H9 (cell line): ENCODE measurements around the gene MGMT. TPM values are rescaled to one million over a fixed set of nuclear protein-coding genes. Genes with fewer than 3 reads are reported as not detected.
A peak's percentile ranks its signal among the peaks of the same experiment; 100 is the strongest.

Source experiments
- DNase-seq: peaks from one replicate; pipeline ENCODE4 v3.0.0-alpha.2; 2017
- H2AFZ ChIP-seq: one replicate; pipeline ENCODE4 v1.6.1; 2013; ENCODE audit warnings: mild to moderate bottlenecking, low read length, control low read depth, moderate library complexity
- H2AK5ac ChIP-seq: 2 replicates; pipeline ENCODE4 v1.6.1; 2013; ENCODE audit warnings: low read length, control low read depth, mixed read lengths; ENCODE audit not compliant: insufficient read length
- H2BK120ac ChIP-seq: one replicate; pipeline ENCODE4 v1.6.1; 2013; ENCODE audit warnings: low read depth, mild to moderate bottlenecking, low read length, control low read depth, inconsistent platforms; ENCODE audit not compliant: poor library complexity, severe bottlenecking
- H2BK12ac ChIP-seq: 2 replicates; pipeline ENCODE4 v1.6.1; 2013; ENCODE audit warnings: low read length, control low read depth, mixed read lengths, low read depth; ENCODE audit not compliant: insufficient read length
- H2BK15ac ChIP-seq: 2 replicates; pipeline ENCODE4 v1.6.1; 2013; ENCODE audit warnings: low read depth, low read length, control low read depth
- H2BK20ac ChIP-seq: one replicate; pipeline ENCODE4 v1.6.1; 2013; ENCODE audit warnings: low read depth, mild to moderate bottlenecking, low read length, control low read depth, inconsistent platforms; ENCODE audit not compliant: poor library complexity, severe bottlenecking
- H2BK5ac ChIP-seq: 2 replicates; pipeline ENCODE4 v1.6.1; 2013; ENCODE audit warnings: low read length, control low read depth, mixed read lengths; ENCODE audit not compliant: insufficient read length
- H3K14ac ChIP-seq: 2 replicates; pipeline ENCODE4 v1.6.1; 2013; ENCODE audit warnings: low read length, control low read depth; ENCODE audit not compliant: insufficient read depth
- H3K18ac ChIP-seq: 2 replicates; pipeline ENCODE4 v1.6.1; 2013; ENCODE audit warnings: low read depth, mild to moderate bottlenecking, mixed read lengths, low read length, control low read depth; ENCODE audit not compliant: insufficient read length
- H3K23ac ChIP-seq: 2 replicates; pipeline ENCODE4 v1.6.1; 2013; ENCODE audit warnings: low read length, control low read depth, mixed read lengths, low read depth; ENCODE audit not compliant: insufficient read length
- H3K23me2 ChIP-seq: 2 replicates; pipeline ENCODE4 v1.6.1; 2013; ENCODE audit warnings: low read depth, mild to moderate bottlenecking, mixed read lengths, low read length, control low read depth; ENCODE audit not compliant: insufficient read length, poor library complexity, severe bottlenecking
- H3K27ac ChIP-seq: 2 replicates; pipeline ENCODE4 v1.5.1; 2013; ENCODE audit warnings: low read length, control low read depth, mixed read lengths, low read depth; ENCODE audit not compliant: insufficient read length
- H3K27me3 ChIP-seq: 2 replicates; pipeline ENCODE4 v1.6.1; 2013; ENCODE audit warnings: low read length, control low read depth, inconsistent platforms; ENCODE audit not compliant: insufficient read depth
- H3K4ac ChIP-seq: 2 replicates; pipeline ENCODE4 v1.6.1; 2013; ENCODE audit warnings: low read depth, mild to moderate bottlenecking, control low read depth, inconsistent platforms, low read length, moderate library complexity
- H3K4me1 ChIP-seq: 2 replicates; pipeline ENCODE4 v1.6.1; 2013; ENCODE audit warnings: low read length, control low read depth, inconsistent platforms; ENCODE audit not compliant: insufficient read depth
- H3K4me2 ChIP-seq: 2 replicates; pipeline ENCODE4 v1.6.1; 2013; ENCODE audit warnings: low read length, control low read depth, mixed read lengths; ENCODE audit not compliant: insufficient read length, insufficient read depth
- H3K56ac ChIP-seq: 2 replicates; pipeline ENCODE4 v1.6.1; 2013; ENCODE audit warnings: low read depth, mild to moderate bottlenecking, mixed read lengths, low read length, control low read depth; ENCODE audit not compliant: insufficient read length
- H3K79me1 ChIP-seq: 2 replicates; pipeline ENCODE4 v1.6.1; 2013; ENCODE audit warnings: low read depth, mild to moderate bottlenecking, moderate library complexity, low read length, control low read depth, inconsistent platforms; ENCODE audit not compliant: insufficient read depth, poor library complexity, severe bottlenecking
- H3K79me2 ChIP-seq: 2 replicates; pipeline ENCODE4 v1.6.1; 2013; ENCODE audit warnings: low read length, control low read depth, inconsistent platforms; ENCODE audit not compliant: insufficient read depth
- H3K9ac ChIP-seq: 2 replicates; pipeline ENCODE4 v1.6.1; 2013; ENCODE audit warnings: low read length, control low read depth, mixed read lengths; ENCODE audit not compliant: insufficient read length; ENCODE audit errors: extremely low read depth
- H3K9me3 ChIP-seq: one replicate; pipeline ENCODE4 v1.6.1; 2013; ENCODE audit warnings: low read depth, low read length, inconsistent platforms; ENCODE audit not compliant: control insufficient read depth
- H3T11ph ChIP-seq: one replicate; pipeline ENCODE4 v1.6.1; 2013; ENCODE audit warnings: mild to moderate bottlenecking, low read length, control low read depth, inconsistent platforms
- H4K20me1 ChIP-seq: one replicate; pipeline ENCODE4 v1.6.1; 2013; ENCODE audit not compliant: control insufficient read depth, insufficient read length, insufficient read depth
- H4K5ac ChIP-seq: 2 replicates; pipeline ENCODE4 v1.6.1; 2013; ENCODE audit warnings: low read depth, mild to moderate bottlenecking, mixed read lengths, low read length, control low read depth; ENCODE audit not compliant: insufficient read length
- H4K8ac ChIP-seq: replicated peaks from 2 replicates; pipeline ENCODE4 v1.6.1; 2013; ENCODE audit warnings: low read length, control low read depth, mixed read lengths, low read depth; ENCODE audit not compliant: insufficient read length
- H4K91ac ChIP-seq: 2 replicates; pipeline ENCODE4 v1.6.1; 2013; ENCODE audit warnings: low read depth, mild to moderate bottlenecking, moderate library complexity, mixed read lengths, low read length, control low read depth; ENCODE audit not compliant: insufficient read length
- H3K27ac Mint-ChIP-seq, 3 experiments: 2 replicates in 2 of 3; 3 replicates in 1 of 3; pipeline ENCODE4 v1.8.0; 2020 to 2021; ENCODE audit warnings: mixed read lengths in 3 of 3, mild to moderate bottlenecking in 1 of 3, moderate library complexity in 1 of 3
- H3K27me3 Mint-ChIP-seq: 2 replicates; pipeline ENCODE4 v1.8.0; 2021; ENCODE audit warnings: low read depth, mild to moderate bottlenecking, moderate library complexity, mixed read lengths
- H3K36me3 Mint-ChIP-seq, 3 experiments: 2 replicates in 2 of 3; 3 replicates in 1 of 3; pipeline ENCODE4 v1.8.0; 2020 to 2021; ENCODE audit warnings: low read depth in 3 of 3, mixed read lengths in 3 of 3; ENCODE audit not compliant: insufficient read depth in 1 of 3
- H3K4me1 Mint-ChIP-seq, 2 experiments: 2 replicates each; pipeline ENCODE4 v1.8.0; 2020; ENCODE audit warnings: mixed read lengths in 2 of 2
- H3K4me3 Mint-ChIP-seq, 2 experiments: 2 replicates in 1 of 2; 3 replicates in 1 of 2; pipeline ENCODE4 v1.8.0; 2020 to 2021; ENCODE audit warnings: mild to moderate bottlenecking in 2 of 2, mixed read lengths in 2 of 2, moderate library complexity in 1 of 2
- H3K9me3 Mint-ChIP-seq, 2 experiments: 2 replicates in 1 of 2; 3 replicates in 1 of 2; pipeline ENCODE4 v1.8.0; 2020; ENCODE audit warnings: mild to moderate bottlenecking in 2 of 2, mixed read lengths in 2 of 2, moderate library complexity in 1 of 2
- CTCF ChIP-seq: fragments of 200-600 bp; sonication (generic); conservative IDR thresholded peaks from 3 replicates; pipeline ENCODE4 v1.8.0; 2021; ENCODE audit warnings: antibody characterized with exemption, mild to moderate bottlenecking
- WGBS: extraction: QIAGEN DNeasy Blood & Tissue Kit; methylation state at CpG from one replicate; pipeline ENCODE4 v1.1.7; 2013; ENCODE audit warnings: missing lambda C conversion rate, low lambda C conversion rate, mixed read lengths; ENCODE audit not compliant: insufficient read length; ENCODE audit errors: extremely low coverage; 5-methylcytosine and 5-hydroxymethylcytosine counted together
- total RNA-seq: library from RNA; stranded (reverse); gene quantifications from 2 replicates; pipeline ENCODE4 v1.2.1, GENCODE V29; 2021

The MGMT gene
- total RNA-seq, 1 experiment from 2014 or later = 18.4 TPM

GRCh38 chr10:129755621-129756020, 288.6 kb downstream of the MGMT start:
- H3K4me1 Mint-ChIP-seq = peaks cover 0 to 6% of the 10 kb centered on the region in 2 experiments; a peak in 1 of 4 replicates
- no peak overlapping the region for H2BK12ac ChIP-seq
- no peak overlapping the region for H2BK20ac ChIP-seq
- H2AK5ac ChIP-seq = no peak overlapping the region
- no peak overlapping the region for H3K27ac ChIP-seq
- no peak overlapping the region for H2BK15ac ChIP-seq
- H2BK120ac ChIP-seq = no peak overlapping the region
- no peak overlapping the region for H3K4me3 Mint-ChIP-seq
- H3K4ac ChIP-seq = no peak overlapping the region
- peaks cover 22 to 26% of the 10 kb centered on the region in 2 experiments for H3K9me3 Mint-ChIP-seq
- H3K23ac ChIP-seq = no peak overlapping the region
- H3K9ac ChIP-seq = no peak overlapping the region
- H3K4me2 ChIP-seq = no peak overlapping the region
- no peaks in the 10 kb centered on the region for H3K79me2 ChIP-seq
- no peaks in the 10 kb centered on the region for H3K4me1 ChIP-seq
- H2BK5ac ChIP-seq = no peak overlapping the region
- no peak overlapping the region for H4K91ac ChIP-seq
- H4K20me1 ChIP-seq = no peaks in the 10 kb centered on the region
- no peaks in the 10 kb centered on the region for H3K9me3 ChIP-seq
- H4K8ac ChIP-seq = no peak overlapping the region
- peak; percentile 8 for DNase-seq
- no peaks in the 10 kb centered on the region for H3K27me3 ChIP-seq
- no peak overlapping the region for H2AFZ ChIP-seq
- no peaks in the 10 kb centered on the region for H3K79me1 ChIP-seq
- H3K36me3 Mint-ChIP-seq = peaks cover 3 to 29% (median 20%) of the 10 kb centered on the region in 3 experiments; a peak in 5 of 7 replicates
- H3T11ph ChIP-seq = no peak overlapping the region
- H4K5ac ChIP-seq = no peak overlapping the region
- H3K18ac ChIP-seq = no peak overlapping the region
- no peak for TF ChIP-seq CTCF
- H3K27ac Mint-ChIP-seq = no peak overlapping the region
- H3K14ac ChIP-seq = no peak overlapping the region
- no peaks in the 10 kb centered on the region for H3K23me2 ChIP-seq
- peaks cover 3% of the 10 kb centered on the region; the same call in 1 of the 2 replicates for H3K27me3 Mint-ChIP-seq
- no CpG with 5 or more reads among the region's 9 CpGs for WGBS
- H3K56ac ChIP-seq = no peak overlapping the region
